GM23338 (cell line): ENCODE results near the gene SLBP. TPM values are rescaled to one million over a fixed set of nuclear protein-coding genes. Genes with fewer than 3 reads are reported as not detected.

Experiments used
- ATAC-seq: fragments of 200-7000 bp; cut with Tn5 transposase; 3 replicates; pipeline ENCODE4 v1.9.1; 2020
- DNase-seq: peaks from one replicate; pipeline ENCODE4 v3.0.0-alpha.2; 2015; ENCODE audit warnings: low spot score
- H2AFZ ChIP-seq: fragments of 200-600 bp; sonication (generic); 2 replicates; pipeline ENCODE4 v1.8.0; 2016; ENCODE audit warnings: antibody characterized with exemption, mild to moderate bottlenecking, moderate library complexity
- H3F3A ChIP-seq: fragments of 200-600 bp; sonication (generic); replicated peaks from 2 replicates; pipeline ENCODE4 v1.8.0; 2017; ENCODE audit warnings: antibody characterized with exemption, mixed run types, low read depth
- H3K27ac ChIP-seq: fragments of 200-600 bp; sonication (generic); 2 replicates; pipeline ENCODE4 v1.6.1; 2016; ENCODE audit warnings: low read depth
- H3K27me3 ChIP-seq: fragments of 200-600 bp; sonication (generic); 2 replicates; pipeline ENCODE4 v1.8.0; 2016; ENCODE audit warnings: mild to moderate bottlenecking, mixed run types, moderate library complexity; ENCODE audit not compliant: insufficient read depth
- H3K36me3 ChIP-seq: fragments of 200-600 bp; sonication (generic); 2 replicates; pipeline ENCODE4 v1.8.0; 2016; ENCODE audit warnings: mild to moderate bottlenecking; ENCODE audit not compliant: insufficient read depth
- H3K4me1 ChIP-seq: fragments of 200-600 bp; sonication (generic); 2 replicates; pipeline ENCODE4 v1.8.0; 2016; ENCODE audit warnings: mild to moderate bottlenecking, moderate library complexity; ENCODE audit not compliant: insufficient read depth
- H3K4me2 ChIP-seq: fragments of 200-600 bp; sonication (generic); 2 replicates; pipeline ENCODE4 v1.7.1; 2017; ENCODE audit warnings: mixed run types
- H3K4me3 ChIP-seq: fragments of 200-600 bp; sonication (generic); 2 replicates; pipeline ENCODE4 v1.6.1; 2016; ENCODE audit warnings: mixed run types
- H3K79me2 ChIP-seq: fragments of 200-600 bp; sonication (generic); replicated peaks from 2 replicates; pipeline ENCODE4 v1.8.0; 2017; ENCODE audit warnings: mild to moderate bottlenecking; ENCODE audit not compliant: insufficient read depth
- H3K9me2 ChIP-seq: fragments of 200-600 bp; sonication (generic); 2 replicates; pipeline ENCODE4 v1.8.0; 2017; ENCODE audit not compliant: insufficient read depth
- H4K20me1 ChIP-seq: fragments of 200-600 bp; sonication (generic); replicated peaks from 2 replicates; pipeline ENCODE4 v1.8.0; 2017; ENCODE audit warnings: mild to moderate bottlenecking; ENCODE audit not compliant: insufficient read depth
- H3K27ac Mint-ChIP-seq: 2 replicates; pipeline ENCODE4 v1.8.0; 2020; ENCODE audit warnings: inconsistent platforms, mild to moderate bottlenecking, moderate library complexity, mixed read lengths
- H3K27me3 Mint-ChIP-seq: 3 replicates; pipeline ENCODE4 v1.8.0; 2022; ENCODE audit warnings: low read depth, mild to moderate bottlenecking, moderate library complexity, mixed read lengths, inconsistent platforms; ENCODE audit not compliant: insufficient read depth, poor library complexity
- H3K36me3 Mint-ChIP-seq: 3 replicates; pipeline ENCODE4 v1.8.0; 2021; ENCODE audit warnings: low read depth, mild to moderate bottlenecking, inconsistent platforms, moderate library complexity, mixed read lengths
- H3K4me1 Mint-ChIP-seq: 3 replicates; pipeline ENCODE4 v1.8.0; 2020; ENCODE audit warnings: mild to moderate bottlenecking, inconsistent platforms, mixed read lengths
- H3K4me3 Mint-ChIP-seq: 3 replicates; pipeline ENCODE4 v1.8.0; 2021; ENCODE audit warnings: moderate library complexity, mild to moderate bottlenecking, inconsistent platforms, mixed read lengths
- H3K9me3 Mint-ChIP-seq: 3 replicates; pipeline ENCODE4 v1.8.0; 2020; ENCODE audit warnings: moderate library complexity, mild to moderate bottlenecking, inconsistent platforms, mixed read lengths
- CREB1 ChIP-seq: fragments of 250-450 bp; sonication (Bioruptor Pico); IDR thresholded peaks from 2 replicates; pipeline ENCODE4 v1.5.0; 2020; ENCODE audit warnings: low read depth, mild to moderate bottlenecking, moderate library complexity
- CTCF ChIP-seq, 2 experiments: fragments of 200-600 bp in 1 of 2; sonication (generic) in 1 of 2; conservative IDR thresholded peaks; 2 replicates each; pipeline versions ENCODE4 v1.5.1 to v1.6.1; 2016 to 2017; ENCODE audit warnings: antibody characterized with exemption in 2 of 2, low read depth in 2 of 2, mild to moderate bottlenecking in 2 of 2, moderate library complexity in 1 of 2
- ETS1 ChIP-seq: IDR thresholded peaks from 2 replicates; pipeline ENCODE4 v1.6.1; 2016; ENCODE audit warnings: antibody characterized with exemption
- POLR2AphosphoS5 ChIP-seq: IDR thresholded peaks from 2 replicates; pipeline ENCODE4 v1.6.1; 2016; ENCODE audit warnings: antibody characterized with exemption, low read depth
- REST ChIP-seq: IDR thresholded peaks from one replicate; pipeline ENCODE4 v1.6.1; 2018; ENCODE audit warnings: antibody characterized with exemption; ENCODE audit not compliant: unreplicated experiment
- polyA plus RNA-seq: library from polyadenylated mRNA; unstranded; fragments of >200 nt; fragmentation: Nextera tagmentation; extraction: Ambion mirVana; gene quantifications from 2 replicates; pipeline ENCODE4 v1.2.1, GENCODE V29; 2016
- total RNA-seq: library from RNA; depleted of rRNA; stranded (reverse); fragments of >200 nt; shearing (Covaris generic); gene quantifications from 2 replicates; pipeline ENCODE4 v1.2.3, GENCODE V29; 2014

The SLBP gene
- total and polyA plus RNA-seq, 2 experiments from 2014 or later, result 54.4 to 58.6 TPM

GRCh38 chr4:1746265-1746691 is 34.2 kb upstream of the SLBP start:
- peaks cover 5% of the 10 kb centered on the region; the same call in 1 of the 2 replicates for H3F3A ChIP-seq
- Mint-ChIP-seq H3K27me3 (peaks cover 15% of the 10 kb centered on the region), H3K4me1 (no peaks in the 10 kb centered on the region; the same call in 2 of the 3 replicates), H3K36me3 (peaks cover 38% of the 10 kb centered on the region), H3K4me3 (no peak overlapping the region), H3K9me3 (no peaks in the 10 kb centered on the region; the same call in 2 of the 3 replicates), H3K27ac (no peak overlapping the region)
- H3K4me3 ChIP-seq, result no peak overlapping the region
- no peaks in the 10 kb centered on the region for H3K27me3 ChIP-seq
- H3K27ac ChIP-seq, result peak overlapping the region; percentile 32; the same call in 1 of the 2 replicates
- H3K9me2 ChIP-seq, result no peaks in the 10 kb centered on the region
- no peak overlapping the region for H3K4me2 ChIP-seq
- no peaks in the 10 kb centered on the region for H3K4me1 ChIP-seq
- no peak overlapping the region for H2AFZ ChIP-seq
- DNase-seq, result peak; percentile 94
- peaks cover 15% of the 10 kb centered on the region for H3K36me3 ChIP-seq
- no peaks in the 10 kb centered on the region; the same call in 1 of the 2 replicates for H4K20me1 ChIP-seq
- no peaks in the 10 kb centered on the region for H3K79me2 ChIP-seq
- no peak for TF ChIP-seq ETS1
- TF ChIP-seq REST, result no peak
- TF ChIP-seq CTCF (conservative IDR thresholded peaks at IDR 0.05; ENCODE audit: low read depth in 2 of 2), result peak; percentile 85 to 99
- TF ChIP-seq CREB1 (CRISPR knock-in tag), result peak; percentile 48; the same call in 1 of the 2 replicates
- TF ChIP-seq POLR2AphosphoS5, result 0 out of 2 replicates have a peak, but pooled peaks have one; percentile 24
- peak; percentile 79 for ATAC-seq

- no peak overlapping the region for H3K4me3 ChIP-seq
- H3K79me2 ChIP-seq, result no peaks in the 10 kb centered on the region
- no peak overlapping the region for H3K27ac Mint-ChIP-seq
These were observed 33.6 kb upstream of the SLBP start for GRCh38 chr4:1745697-1746096.

More at GRCh38 chr4:1745697-1746096, 33.6 kb upstream of the SLBP start:
- H3K36me3 Mint-ChIP-seq, result peaks cover 44% of the 10 kb centered on the region
- no peak overlapping the region for H3K4me2 ChIP-seq
- H3K9me2 ChIP-seq, result no peaks in the 10 kb centered on the region
- no peaks in the 10 kb centered on the region; the same call in 1 of the 2 replicates for H4K20me1 ChIP-seq
- TF ChIP-seq REST, result no peak
- no peak overlapping the region for H3K4me3 Mint-ChIP-seq
- H3K4me1 Mint-ChIP-seq, result no peaks in the 10 kb centered on the region; the same call in 2 of the 3 replicates
- H2AFZ ChIP-seq, result no peak overlapping the region
- peaks cover 18% of the 10 kb centered on the region for H3K36me3 ChIP-seq
- no peaks in the 10 kb centered on the region; the same call in 2 of the 3 replicates for H3K9me3 Mint-ChIP-seq
- peaks cover 5% of the 10 kb centered on the region; the same call in 1 of the 2 replicates for H3F3A ChIP-seq
- H3K4me1 ChIP-seq, result no peaks in the 10 kb centered on the region
- no peaks in the 10 kb centered on the region for H3K27me3 ChIP-seq
- ATAC-seq (peak; percentile 2), DNase-seq (no peak)
- peaks cover 17% of the 10 kb centered on the region for H3K27me3 Mint-ChIP-seq
- H3K27ac ChIP-seq, result peak overlapping the region; percentile 32; the same call in 1 of the 2 replicates
